Fibroblast of mammary gland (primary cell): Measurements from ENCODE around the gene SLX4IP.

ENCODE experiments used
- DNase-seq: peaks from one replicate; pipeline ENCODE4 v3.0.0-alpha.2; 2010; ENCODE audit warnings: low read depth
- H3K4me3 ChIP-seq: 2 replicates; pipeline ENCODE4 v1.5.1; 2011; ENCODE audit warnings: low read depth, mild to moderate bottlenecking, low read length, moderate library complexity; ENCODE audit not compliant: control insufficient read depth
- CTCF ChIP-seq: conservative IDR thresholded peaks from 2 replicates; pipeline ENCODE4 v1.5.1; 2011; ENCODE audit warnings: low read depth, low read length, inconsistent platforms; ENCODE audit not compliant: control insufficient read depth, insufficient read depth

SLX4IP gene

DNA sequence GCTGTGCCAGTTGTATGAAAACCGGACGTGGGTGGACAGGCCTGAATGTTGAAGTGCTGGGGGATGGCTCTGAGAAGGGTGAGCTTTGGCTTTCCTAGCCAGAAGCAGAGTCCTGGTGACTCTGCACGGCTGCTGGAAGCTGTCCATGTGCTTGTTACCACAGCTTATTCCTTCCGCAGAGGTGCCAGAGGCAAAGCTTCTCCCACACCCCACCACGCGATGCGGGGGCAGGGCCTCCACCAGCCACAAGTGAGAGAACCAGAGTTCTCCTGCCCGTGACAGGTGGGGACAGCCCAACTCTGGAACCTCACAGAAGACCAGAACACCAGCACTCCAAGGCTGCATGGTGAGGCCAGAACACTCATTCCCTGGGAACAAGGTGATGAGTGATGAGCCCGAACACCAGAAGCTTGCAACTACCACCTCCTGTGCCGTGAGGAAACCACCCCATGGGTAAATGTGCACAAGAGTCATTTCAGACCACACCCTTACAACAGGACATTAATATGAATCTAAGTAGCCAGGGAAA, 202.0 kb downstream of the SLX4IP start:
- no peak overlapping the region for H3K4me3 ChIP-seq
- peak; percentile 75 for DNase-seq
- TF ChIP-seq CTCF = no peak

- DNase-seq = no peak
- no peak overlapping the region for H3K4me3 ChIP-seq
- TF ChIP-seq CTCF = no peak
These were observed 202.5 kb downstream of the SLX4IP start for GRCh38 chr20:10637563-10637962.

DNA sequence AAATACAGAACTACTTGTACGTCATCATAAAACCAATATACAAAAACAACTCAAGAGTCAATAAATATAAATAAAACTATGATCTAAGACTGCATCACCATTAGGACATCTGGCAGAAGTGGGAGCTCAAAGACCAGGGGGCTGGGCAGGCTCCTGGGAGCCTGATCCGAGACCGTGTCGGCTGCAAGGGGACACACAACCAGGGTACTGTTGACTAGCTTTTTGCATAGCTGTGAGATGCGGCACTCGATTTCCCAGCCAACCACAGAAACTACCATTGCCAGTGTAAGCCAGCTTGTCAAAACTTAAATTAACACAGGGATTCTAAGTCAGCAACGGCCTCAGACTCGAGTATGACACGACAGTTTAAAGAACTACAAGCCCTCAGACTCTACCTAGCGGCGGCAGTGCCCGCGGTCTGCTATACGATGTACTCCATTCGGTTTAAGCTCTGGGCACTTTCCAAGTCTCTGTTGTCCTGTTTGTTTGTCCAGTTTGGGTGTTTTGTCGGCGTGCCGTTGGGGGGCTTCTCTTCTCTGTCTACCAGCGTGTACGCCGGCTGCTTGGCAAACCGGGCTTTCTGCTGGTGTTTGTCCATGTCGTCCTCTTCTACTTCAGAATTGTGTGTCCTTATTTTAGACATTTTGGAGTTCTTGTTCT, 204.1 kb downstream of the SLX4IP start:
- no peak for DNase-seq
- no peak overlapping the region for H3K4me3 ChIP-seq
- TF ChIP-seq CTCF = no peak

DNA sequence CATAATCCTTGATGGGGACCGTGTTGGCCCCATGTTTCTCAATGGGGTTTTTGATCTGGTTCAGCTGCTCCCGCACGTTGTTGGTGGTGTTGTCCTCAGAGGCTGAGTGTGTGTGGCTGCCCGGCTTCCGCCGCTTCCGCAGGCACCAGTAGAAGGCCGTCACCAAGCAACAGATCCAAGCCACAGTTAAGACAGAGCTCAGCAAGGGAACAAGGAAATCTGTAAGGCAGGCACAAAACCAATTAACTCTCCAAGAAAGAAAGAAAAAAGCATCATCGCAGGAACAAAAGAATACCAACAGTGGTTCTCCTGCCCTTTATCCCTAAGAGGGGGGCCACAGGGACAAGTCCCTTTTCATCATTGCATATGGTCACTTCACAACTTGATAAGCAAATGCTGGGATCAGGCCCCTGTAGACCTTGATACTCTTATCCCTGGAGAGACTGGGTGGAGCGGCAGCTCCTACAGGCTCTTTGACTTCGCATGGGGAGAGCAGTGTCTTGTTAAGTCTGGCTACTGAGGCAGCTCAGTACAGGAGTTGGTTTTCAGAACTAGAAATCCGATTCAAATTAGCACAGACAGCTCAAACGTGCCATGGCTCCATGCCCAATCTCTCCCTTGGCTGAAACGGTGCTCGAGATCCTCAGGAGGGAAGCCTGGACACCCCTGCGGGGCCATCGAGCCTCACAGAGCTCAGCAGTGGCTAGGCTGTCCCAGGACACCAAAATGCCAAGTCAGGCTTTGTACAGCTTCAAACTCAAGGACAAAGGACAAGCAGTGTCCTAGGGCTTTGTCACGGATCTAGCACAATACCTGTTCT, 204.8 kb downstream of the SLX4IP start:
- no peak overlapping the region for H3K4me3 ChIP-seq
- TF ChIP-seq CTCF = no peak
- DNase-seq = no peak

DNA sequence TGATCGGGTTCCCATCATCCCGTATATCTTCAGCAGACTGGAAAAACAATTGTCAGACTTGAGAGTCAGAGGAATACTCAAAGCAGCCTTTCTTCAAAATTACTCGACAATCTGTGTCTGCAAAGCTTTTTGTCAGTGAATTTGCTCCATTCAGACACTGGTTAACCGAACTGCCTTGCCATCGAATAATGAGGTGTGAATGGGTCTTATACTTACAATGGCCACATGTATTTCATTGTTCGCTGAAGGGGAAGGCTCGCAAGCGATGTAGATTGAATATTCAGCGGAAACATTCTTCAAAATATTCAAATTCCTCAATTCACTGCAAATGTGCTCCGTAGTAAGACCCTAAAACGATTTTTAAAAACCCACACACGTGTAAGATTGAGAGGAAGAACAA, 205.8 kb downstream of the SLX4IP start:
- no peak overlapping the region for H3K4me3 ChIP-seq
- TF ChIP-seq CTCF = no peak
- no peak for DNase-seq

DNA sequence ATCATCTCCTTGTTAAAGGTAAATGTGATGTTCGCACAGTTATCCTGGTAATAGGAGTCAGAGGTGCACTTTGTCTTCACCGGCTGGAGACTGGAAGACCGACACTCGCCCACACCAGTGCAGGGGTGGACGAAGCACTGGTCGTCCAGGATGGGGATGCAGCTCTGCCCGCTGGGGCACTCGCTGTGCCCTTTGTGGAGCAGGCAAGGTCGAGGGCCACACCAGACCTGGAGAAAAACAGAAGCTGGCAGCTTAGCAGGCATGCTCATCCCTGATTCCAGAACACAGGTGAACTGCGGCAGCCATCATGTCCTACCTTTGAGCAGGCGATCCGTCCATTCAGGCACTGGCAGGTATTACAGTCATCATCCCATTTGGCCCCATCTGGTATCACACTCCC, 206.4 kb downstream of the SLX4IP start:
- DNase-seq = no peak
- TF ChIP-seq CTCF = no peak
- H3K4me3 ChIP-seq = no peak overlapping the region

- H3K4me3 ChIP-seq = no peak overlapping the region
- no peak for TF ChIP-seq CTCF
- no peak for DNase-seq
These were observed 206.8 kb downstream of the SLX4IP start for GRCh38 chr20:10641893-10642292.
